Ramos (cell line): ENCODE results near the gene CRY1.

Experiments used
- in situ Hi-C: fragments of 300-500 bp; cut with MboI; formaldehyde crosslinking; loops from one replicate; pipeline ENCODE4 v1.14.3; 2022; ENCODE audit warnings: low sequenced_read_pairs; ENCODE audit not compliant: unreplicated experiment

The CRY1 gene

DNA sequence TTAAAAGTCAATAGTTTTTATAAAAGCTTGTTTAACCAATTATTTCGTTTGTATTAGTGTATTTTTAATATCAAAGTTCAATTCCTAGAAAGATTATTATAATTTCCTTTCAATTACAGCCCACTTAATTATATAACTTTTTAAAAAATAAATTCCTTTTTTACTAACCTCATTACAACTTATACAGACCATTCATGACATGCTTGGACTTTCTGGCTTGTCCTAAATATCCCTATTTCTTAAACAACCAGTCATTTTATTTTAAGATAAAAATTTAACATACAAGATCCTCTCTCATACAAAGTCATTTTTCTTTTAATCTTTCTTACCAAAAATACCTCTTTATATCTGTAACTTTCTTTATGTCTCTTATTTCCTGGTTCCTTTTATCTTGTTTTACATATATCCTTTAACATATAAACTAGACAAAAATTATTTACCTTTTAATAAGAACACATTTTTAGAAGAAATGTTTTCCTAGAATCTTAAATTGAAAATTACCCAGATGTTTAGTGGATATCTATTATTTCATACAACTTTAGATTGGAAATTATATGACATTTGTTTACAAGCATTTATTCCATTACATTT lies 148.0 kb downstream of the CRY1 start:
- in situ Hi-C loops: no loop called here

DNA sequence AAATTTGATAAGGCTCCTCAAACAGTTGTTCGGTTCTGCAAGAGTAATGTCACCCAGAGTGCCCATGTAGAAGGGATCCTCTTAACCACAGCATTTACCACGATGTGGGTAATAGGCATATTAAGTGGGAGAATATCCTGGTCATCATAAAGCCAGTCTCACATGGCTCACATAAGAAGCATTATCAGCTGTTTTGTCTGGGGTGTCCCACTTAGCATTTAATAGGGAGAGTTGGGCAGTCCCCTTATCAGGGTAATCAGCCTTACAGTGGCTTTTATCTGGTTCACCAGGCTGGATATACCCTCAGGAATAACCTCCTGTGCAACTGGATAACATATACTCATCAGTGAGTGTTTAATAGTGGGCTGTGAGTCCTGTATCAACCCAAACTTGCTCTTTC lies 150.6 kb downstream of the CRY1 start:
- in situ Hi-C loops: no loop called here

DNA sequence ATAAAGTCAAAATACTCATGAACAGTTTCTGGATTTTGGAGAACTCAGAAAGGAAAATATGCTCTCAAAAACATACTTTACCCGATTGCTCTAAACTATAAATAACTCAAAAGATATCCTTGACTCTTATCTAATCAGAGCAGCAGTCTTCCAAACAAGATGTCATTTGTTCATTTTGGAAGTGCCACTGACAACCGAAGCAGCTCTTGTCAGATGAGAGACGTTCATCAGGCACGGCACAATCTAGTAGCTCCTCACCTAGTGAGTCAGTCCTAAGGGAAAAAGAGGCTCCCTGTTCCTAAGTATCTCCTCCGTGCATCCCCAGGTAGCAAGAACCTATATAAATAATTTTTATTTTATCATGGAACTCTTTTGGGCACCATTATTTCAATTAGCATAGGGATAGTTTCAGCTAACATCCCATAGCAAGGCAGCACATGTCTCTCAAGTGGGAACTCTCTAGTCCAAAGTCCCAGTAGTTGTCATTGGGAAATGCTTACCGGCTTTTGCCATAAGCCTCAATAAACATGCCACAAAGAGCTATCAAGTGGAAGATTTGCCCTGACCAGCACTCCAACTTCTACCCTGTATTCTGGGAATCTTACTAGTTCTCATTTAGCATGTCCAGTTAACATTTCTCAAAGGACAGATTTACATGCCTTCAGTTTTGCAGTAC lies 151.7 kb downstream of the CRY1 start:
- in situ Hi-C loops: no loop called here
